A673 (cell line): ENCODE results near the gene CDK17. TPM values are rescaled to one million over a fixed set of nuclear protein-coding genes. Genes with fewer than 3 reads are reported as not detected.

Experiments used
- BruUV-seq: library from RNA; stranded (reverse); fragments of 400-500 nt; replicated peaks from 2 replicates; lab custom pipeline; 2021; lab: Mats Ljungman, UMichigan
- CTCF ChIA-PET: fragments of 300-600 bp; sonication (Branson Sonifier 250); formaldehyde crosslinking; loops from one replicate; lab custom pipeline; 2022; ENCODE audit warnings: antibody characterized with exemption; lab: Charles Lee
- POLR2A ChIA-PET: fragments of 300-600 bp; sonication (Branson Sonifier 250); formaldehyde crosslinking; loops from one replicate; lab custom pipeline; 2022; ENCODE audit warnings: antibody characterized with exemption; ENCODE audit not compliant: low non-redundant PET; lab: Charles Lee
- DNase-seq: peaks from one replicate; pipeline ENCODE4 v3.0.0-alpha.2; 2015; ENCODE audit warnings: low spot score
- H3K27ac ChIP-seq: fragments of 200-600 bp; sonication (generic); 2 replicates; pipeline ENCODE4 v1.5.1; 2016; ENCODE audit warnings: mixed run types, low read depth, mild to moderate bottlenecking, mixed read lengths, antibody characterized with exemption, low read length; ENCODE audit not compliant: poor library complexity, severe bottlenecking
- H3K27me3 ChIP-seq: fragments of 200-600 bp; sonication (generic); replicated peaks from 2 replicates; pipeline ENCODE4 v1.6.1; 2017; ENCODE audit warnings: mixed run types, low read depth, mild to moderate bottlenecking, mixed read lengths, antibody characterized with exemption, low read length; ENCODE audit not compliant: insufficient read depth, poor library complexity
- H3K36me3 ChIP-seq: fragments of 200-600 bp; sonication (generic); 2 replicates; pipeline ENCODE4 v1.6.1; 2016; ENCODE audit warnings: mixed run types, mild to moderate bottlenecking, mixed read lengths, antibody characterized with exemption, low read length; ENCODE audit not compliant: insufficient read depth, poor library complexity, severe bottlenecking
- H3K4me1 ChIP-seq: fragments of 200-600 bp; sonication (generic); 2 replicates; pipeline ENCODE4 v1.6.1; 2017; ENCODE audit warnings: mixed run types, mild to moderate bottlenecking, mixed read lengths, antibody characterized with exemption, low read length; ENCODE audit not compliant: insufficient read depth, poor library complexity, severe bottlenecking
- H3K4me3 ChIP-seq: fragments of 200-600 bp; sonication (generic); 2 replicates; pipeline ENCODE4 v1.5.1; 2016; ENCODE audit warnings: low read depth, mixed run types, mild to moderate bottlenecking, mixed read lengths, low read length; ENCODE audit not compliant: poor library complexity, severe bottlenecking
- H3K9me3 ChIP-seq: fragments of 200-600 bp; sonication (generic); 2 replicates; pipeline ENCODE4 v1.6.1; 2016; ENCODE audit warnings: mixed run types, low read depth, mild to moderate bottlenecking, mixed read lengths, antibody characterized with exemption, low read length; ENCODE audit not compliant: poor library complexity, severe bottlenecking
- EZH2 ChIP-seq: fragments of 200-600 bp; sonication (generic); IDR thresholded peaks from 2 replicates; pipeline ENCODE4 v1.6.1; 2017; ENCODE audit warnings: borderline replicate concordance, low read depth, mild to moderate bottlenecking, mixed read lengths, antibody characterized with exemption, low read length; ENCODE audit not compliant: poor library complexity, severe bottlenecking
- intact Hi-C: fragments of 100-400 bp; cut with micrococcal nuclease; formaldehyde crosslinking; loops from one replicate; pipeline ENCODE4 v1.10.0; 2022; ENCODE audit not compliant: unreplicated experiment
- total RNA-seq: library from RNA; stranded (reverse); gene quantifications from 2 replicates; pipeline ENCODE4 v1.2.3, GENCODE V29; 2021
- TF ChIP-seq, protein P1 (sequence below): fragments of 300-800, 200-600 bp; sonication (generic); conservative IDR thresholded peaks from 2 replicates; pipeline ENCODE4 v1.5.1; 2017; ENCODE audit warnings: low read depth, mild to moderate bottlenecking, antibody characterized with exemption, low read length, moderate library complexity, mixed read lengths

CDK17 gene
- total RNA-seq, 1 experiment from 2014 or later: 34.8 TPM

DNA sequence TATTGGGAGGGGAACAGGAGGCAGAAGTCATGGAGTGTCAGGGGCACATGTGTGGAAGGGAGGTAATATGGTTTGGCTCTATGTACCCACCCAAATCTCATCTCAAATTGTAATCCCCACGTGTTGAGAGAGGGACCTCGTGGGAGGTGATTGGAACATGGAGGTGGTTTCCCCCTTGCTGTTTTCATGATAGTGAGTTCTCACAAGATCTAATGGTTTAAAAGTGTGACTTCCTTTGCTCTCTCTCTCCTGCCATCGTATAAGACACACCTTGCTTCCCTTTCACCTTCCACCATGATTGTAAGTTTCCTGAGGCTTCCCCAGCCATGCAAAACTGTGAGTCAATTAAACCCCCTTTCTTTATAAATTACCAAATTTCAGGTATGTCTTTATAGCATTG is 41.6 kb upstream of the CDK17 start:
- intact Hi-C loops: no loop called here
- no peak overlapping the region for H3K27ac ChIP-seq
- TF ChIP-seq, protein P1, sequence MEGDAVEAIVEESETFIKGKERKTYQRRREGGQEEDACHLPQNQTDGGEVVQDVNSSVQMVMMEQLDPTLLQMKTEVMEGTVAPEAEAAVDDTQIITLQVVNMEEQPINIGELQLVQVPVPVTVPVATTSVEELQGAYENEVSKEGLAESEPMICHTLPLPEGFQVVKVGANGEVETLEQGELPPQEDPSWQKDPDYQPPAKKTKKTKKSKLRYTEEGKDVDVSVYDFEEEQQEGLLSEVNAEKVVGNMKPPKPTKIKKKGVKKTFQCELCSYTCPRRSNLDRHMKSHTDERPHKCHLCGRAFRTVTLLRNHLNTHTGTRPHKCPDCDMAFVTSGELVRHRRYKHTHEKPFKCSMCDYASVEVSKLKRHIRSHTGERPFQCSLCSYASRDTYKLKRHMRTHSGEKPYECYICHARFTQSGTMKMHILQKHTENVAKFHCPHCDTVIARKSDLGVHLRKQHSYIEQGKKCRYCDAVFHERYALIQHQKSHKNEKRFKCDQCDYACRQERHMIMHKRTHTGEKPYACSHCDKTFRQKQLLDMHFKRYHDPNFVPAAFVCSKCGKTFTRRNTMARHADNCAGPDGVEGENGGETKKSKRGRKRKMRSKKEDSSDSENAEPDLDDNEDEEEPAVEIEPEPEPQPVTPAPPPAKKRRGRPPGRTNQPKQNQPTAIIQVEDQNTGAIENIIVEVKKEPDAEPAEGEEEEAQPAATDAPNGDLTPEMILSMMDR: no peak
- no peak for TF ChIP-seq EZH2
- H3K9me3 ChIP-seq: no peaks in the 10 kb centered on the region
- ChIA-PET CTCF (no interaction called here), POLR2A (no interaction called here)
- no peaks in the 10 kb centered on the region for H3K27me3 ChIP-seq
- no peak for DNase-seq
- peaks cover 8% of the 10 kb centered on the region for H3K4me1 ChIP-seq
- H3K36me3 ChIP-seq: no peaks in the 10 kb centered on the region
- BruUV-seq: no TSS peak
- no peak overlapping the region for H3K4me3 ChIP-seq

DNA sequence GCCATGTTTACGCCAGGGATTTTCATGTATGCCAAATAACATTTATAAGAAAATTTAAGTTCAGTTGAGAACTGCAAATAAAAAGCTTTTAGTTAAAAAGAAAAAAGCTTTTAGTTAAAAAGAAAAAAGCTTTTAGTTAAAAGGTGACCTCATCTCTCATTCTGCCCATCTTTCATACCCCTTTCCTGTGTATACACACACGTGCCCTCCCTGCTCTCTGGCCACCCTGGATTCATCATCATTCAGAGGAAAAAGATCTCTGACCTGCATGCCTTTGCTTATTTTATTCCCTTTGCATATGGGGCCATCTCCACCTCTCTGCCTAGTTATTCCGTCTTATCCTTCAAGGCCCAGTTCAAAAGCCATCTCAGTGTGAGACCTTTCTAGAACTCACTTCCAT is 38.1 kb upstream of the CDK17 start:
- H3K27ac ChIP-seq: no peak overlapping the region
- CTCF ChIA-PET: no interaction called here
- H3K4me1 ChIP-seq: no peaks in the 10 kb centered on the region
- BruUV-seq: no TSS peak
- TF ChIP-seq EZH2: no peak
- TF ChIP-seq, protein P1: no peak
- intact Hi-C loops: no loop called here
- no peaks in the 10 kb centered on the region for H3K27me3 ChIP-seq
- no peak for DNase-seq
- no peaks in the 10 kb centered on the region for H3K36me3 ChIP-seq
- no peaks in the 10 kb centered on the region for H3K9me3 ChIP-seq
- H3K4me3 ChIP-seq: no peak overlapping the region
- POLR2A ChIA-PET: no interaction called here

DNA sequence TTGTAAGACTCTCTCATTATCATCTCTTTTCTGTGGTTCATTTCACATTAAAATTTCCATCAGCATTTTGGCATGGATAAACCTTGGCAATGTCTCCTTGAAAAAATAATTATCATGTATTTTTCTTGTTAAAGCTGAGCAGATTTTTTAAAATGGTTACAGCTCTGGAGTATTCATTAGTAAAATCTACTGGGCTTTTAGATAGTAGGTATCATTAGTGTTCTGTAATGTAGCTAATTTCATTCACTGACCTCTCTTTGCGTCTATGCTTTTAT is 36.9 kb upstream of the CDK17 start:
- POLR2A ChIA-PET: interaction anchor here (0.7 kb wide), 1 partner anchor 10 kb away, joined by 3 read pairs; no protein-coding TSS in a partner anchor
- no peaks in the 10 kb centered on the region for H3K4me1 ChIP-seq

More for the DNA sequence above, 36.9 kb upstream of the CDK17 start:
- no peak for DNase-seq
- CTCF ChIA-PET: no interaction called here
- H3K27me3 ChIP-seq: no peaks in the 10 kb centered on the region
- intact Hi-C loops: no loop called here
- H3K4me3 ChIP-seq: no peak overlapping the region
- no peaks in the 10 kb centered on the region for H3K9me3 ChIP-seq
- no peaks in the 10 kb centered on the region for H3K36me3 ChIP-seq
- no peak overlapping the region for H3K27ac ChIP-seq
- TF ChIP-seq, protein P1: no peak
- TF ChIP-seq EZH2: no peak
- no TSS peak for BruUV-seq
